K562 (cell line): ENCODE results near the gene ZDHHC1. TPM values are rescaled to one million over a fixed set of nuclear protein-coding genes. Genes with fewer than 3 reads are reported as not detected.

Source experiments
- CTCF ChIP-seq, 3 experiments: IDR thresholded peaks in 2 of 3; conservative IDR thresholded peaks in 1 of 3; 2 replicates each; pipeline ENCODE4 v1.5.1; 2011 to 2012; ENCODE audit warnings: low read length in 3 of 3, mild to moderate bottlenecking in 3 of 3, control low read depth in 2 of 3, improper control_type of control experiment in 1 of 3, inconsistent platforms in 1 of 3, low read depth in 1 of 3, mixed read lengths in 1 of 3, moderate library complexity in 1 of 3; ENCODE audit not compliant: insufficient read depth in 2 of 3
- ELF2 ChIP-seq: fragments of 250-450 bp; sonication (Bioruptor Pico); IDR thresholded peaks from 2 replicates; pipeline ENCODE4 v1.5.0; 2021; ENCODE audit warnings: mild to moderate bottlenecking
- GTF2F1 ChIP-seq: IDR thresholded peaks from 2 replicates; pipeline ENCODE4 v1.6.1; 2011; ENCODE audit warnings: low read depth, low read length, improper control_type of control experiment
- HBP1 ChIP-seq: fragments of 450-650 bp; formaldehyde crosslinking; IDR thresholded peaks from 2 replicates; pipeline ENCODE4 v1.4.0; 2022; ENCODE audit warnings: missing genetic modification characterization
- TEAD2 ChIP-seq: fragments of 450-650 bp; IDR thresholded peaks from 2 replicates; pipeline ENCODE4 v1.6.1; 2016; ENCODE audit warnings: missing genetic modification characterization, control low read depth, missing compliant biosample characterization
- ZNF609 ChIP-seq: sonication (generic); formaldehyde crosslinking; IDR thresholded peaks from 2 replicates; pipeline ENCODE4 v1.8.1; 2023; ENCODE audit warnings: missing genetic modification reagents, mild to moderate bottlenecking, borderline replicate concordance
- ZNF696 ChIP-seq: fragments of 250-450 bp; sonication (Bioruptor Pico); conservative IDR thresholded peaks from 2 replicates; pipeline ENCODE4 v1.4.0; 2020; ENCODE audit warnings: mild to moderate bottlenecking, moderate library complexity
- ZNF717 ChIP-seq: fragments of 250-450 bp; sonication (Bioruptor Pico); IDR thresholded peaks from 2 replicates; pipeline ENCODE4 v1.5.0; 2021
- ZNF780A ChIP-seq: fragments of 250-450 bp; sonication (Bioruptor Pico); IDR thresholded peaks from 2 replicates; pipeline ENCODE4 v1.5.0; 2021; ENCODE audit warnings: mild to moderate bottlenecking
- polyA plus RNA-seq, 8 experiments: library from polyadenylated mRNA; depleted of rRNA in 4 of 8; stranded (reverse) in 5 of 8; unstranded in 3 of 8; fragments of >200 nt; fragmentation: Nextera tagmentation in 2 of 8; fragmentation: Illumina TruSeq in 1 of 8; extraction: Ambion mirVana in 2 of 8; extraction: Trizol in 1 of 8; gene quantifications; 2 replicates each; pipeline versions ENCODE4 v1.2.1 to v1.2.3, GENCODE V29; 2011 to 2014; ENCODE audit warnings: inconsistent platforms in 1 of 8, missing spikeins in 1 of 8
- total RNA-seq, 7 experiments: library from RNA; depleted of rRNA in 6 of 7; stranded (reverse); fragments of >200 nt in 6 of 7; fragmentation: Illumina TruSeq in 2 of 7; extraction: Trizol in 2 of 7; gene quantifications; 2 replicates each; pipeline versions ENCODE4 v1.2.1 to v1.2.3, GENCODE V29; 2011 to 2021; ENCODE audit warnings: low replicate concordance in 1 of 7
- TF ChIP-seq, protein P1 (sequence below): IDR thresholded peaks from 3 replicates; pipeline ENCODE4 v1.6.1; 2011; ENCODE audit warnings: borderline replicate concordance, mild to moderate bottlenecking, moderate library complexity; ENCODE audit not compliant: insufficient read length; ENCODE audit errors: extremely low read depth
- TF ChIP-seq, protein P2 (sequence below): sonication (generic); formaldehyde crosslinking; IDR thresholded peaks from 2 replicates; pipeline ENCODE4 v1.8.1; 2022; ENCODE audit warnings: missing genetic modification reagents
- TF ChIP-seq, protein P3 (sequence below): fragments of 250-450 bp; sonication (Bioruptor Pico); IDR thresholded peaks from 2 replicates; pipeline ENCODE4 v1.5.0; 2021

ZDHHC1 gene
- total and polyA plus RNA-seq, 9 of the 15 experiments (the other 6 are each of a cell fraction or from before 2014, with no cell fraction given), result 0.06 to 0.77 (median 0.25) TPM; not detected in 4

DNA sequence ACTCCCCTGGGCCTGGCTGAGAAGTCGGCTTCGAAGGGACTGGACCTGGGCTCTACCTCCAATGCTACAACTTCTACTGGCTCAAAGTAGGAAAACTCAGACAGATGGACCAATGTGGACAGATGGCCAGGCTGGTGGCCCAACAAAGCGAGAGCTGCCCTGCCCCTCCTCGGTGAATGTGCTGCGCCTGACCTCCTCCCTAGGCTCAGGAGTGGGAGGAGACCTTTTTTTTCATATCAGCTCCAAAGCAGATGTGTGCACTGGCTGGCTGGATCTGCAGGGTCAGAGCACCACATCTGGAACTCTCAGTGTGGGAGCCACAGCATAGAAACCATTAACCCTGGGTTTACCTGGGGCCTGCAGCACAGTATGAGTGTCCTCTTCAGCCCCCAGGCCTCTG, 43.9 kb upstream of the ZDHHC1 start (continued):
- TF ChIP-seq CTCF (IDR thresholded peaks at IDR 0.05 in 2 of 3, conservative IDR thresholded peaks at IDR 0.05 in 1 of 3; ENCODE audit: insufficient read depth in 2 of 3, low read depth in 1 of 3, low read length in 3 of 3), result peak in 2 of 3 experiments; percentile 7 to 9; a peak in 1 of 6 replicates
- TF ChIP-seq ZNF696 (CRISPR knock-in tag), result no peak
- TF ChIP-seq GTF2F1, result no peak
- TF ChIP-seq ZNF780A (CRISPR knock-in tag), result no peak
- no peak for TF ChIP-seq HBP1
- TF ChIP-seq TEAD2 (tag), result no peak
- TF ChIP-seq, protein P1, sequence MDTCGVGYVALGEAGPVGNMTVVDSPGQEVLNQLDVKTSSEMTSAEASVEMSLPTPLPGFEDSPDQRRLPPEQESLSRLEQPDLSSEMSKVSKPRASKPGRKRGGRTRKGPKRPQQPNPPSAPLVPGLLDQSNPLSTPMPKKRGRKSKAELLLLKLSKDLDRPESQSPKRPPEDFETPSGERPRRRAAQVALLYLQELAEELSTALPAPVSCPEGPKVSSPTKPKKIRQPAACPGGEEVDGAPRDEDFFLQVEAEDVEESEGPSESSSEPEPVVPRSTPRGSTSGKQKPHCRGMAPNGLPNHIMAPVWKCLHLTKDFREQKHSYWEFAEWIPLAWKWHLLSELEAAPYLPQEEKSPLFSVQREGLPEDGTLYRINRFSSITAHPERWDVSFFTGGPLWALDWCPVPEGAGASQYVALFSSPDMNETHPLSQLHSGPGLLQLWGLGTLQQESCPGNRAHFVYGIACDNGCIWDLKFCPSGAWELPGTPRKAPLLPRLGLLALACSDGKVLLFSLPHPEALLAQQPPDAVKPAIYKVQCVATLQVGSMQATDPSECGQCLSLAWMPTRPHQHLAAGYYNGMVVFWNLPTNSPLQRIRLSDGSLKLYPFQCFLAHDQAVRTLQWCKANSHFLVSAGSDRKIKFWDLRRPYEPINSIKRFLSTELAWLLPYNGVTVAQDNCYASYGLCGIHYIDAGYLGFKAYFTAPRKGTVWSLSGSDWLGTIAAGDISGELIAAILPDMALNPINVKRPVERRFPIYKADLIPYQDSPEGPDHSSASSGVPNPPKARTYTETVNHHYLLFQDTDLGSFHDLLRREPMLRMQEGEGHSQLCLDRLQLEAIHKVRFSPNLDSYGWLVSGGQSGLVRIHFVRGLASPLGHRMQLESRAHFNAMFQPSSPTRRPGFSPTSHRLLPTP, result no peak
- no peak for TF ChIP-seq ZNF717 (CRISPR knock-in tag)
- TF ChIP-seq, protein P2, sequence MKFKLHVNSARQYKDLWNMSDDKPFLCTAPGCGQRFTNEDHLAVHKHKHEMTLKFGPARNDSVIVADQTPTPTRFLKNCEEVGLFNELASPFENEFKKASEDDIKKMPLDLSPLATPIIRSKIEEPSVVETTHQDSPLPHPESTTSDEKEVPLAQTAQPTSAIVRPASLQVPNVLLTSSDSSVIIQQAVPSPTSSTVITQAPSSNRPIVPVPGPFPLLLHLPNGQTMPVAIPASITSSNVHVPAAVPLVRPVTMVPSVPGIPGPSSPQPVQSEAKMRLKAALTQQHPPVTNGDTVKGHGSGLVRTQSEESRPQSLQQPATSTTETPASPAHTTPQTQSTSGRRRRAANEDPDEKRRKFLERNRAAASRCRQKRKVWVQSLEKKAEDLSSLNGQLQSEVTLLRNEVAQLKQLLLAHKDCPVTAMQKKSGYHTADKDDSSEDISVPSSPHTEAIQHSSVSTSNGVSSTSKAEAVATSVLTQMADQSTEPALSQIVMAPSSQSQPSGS (CRISPR knock-in tag), result no peak
- no peak for TF ChIP-seq ELF2
- no peak for TF ChIP-seq ZNF609 (CRISPR knock-in tag)
- TF ChIP-seq, protein P3, sequence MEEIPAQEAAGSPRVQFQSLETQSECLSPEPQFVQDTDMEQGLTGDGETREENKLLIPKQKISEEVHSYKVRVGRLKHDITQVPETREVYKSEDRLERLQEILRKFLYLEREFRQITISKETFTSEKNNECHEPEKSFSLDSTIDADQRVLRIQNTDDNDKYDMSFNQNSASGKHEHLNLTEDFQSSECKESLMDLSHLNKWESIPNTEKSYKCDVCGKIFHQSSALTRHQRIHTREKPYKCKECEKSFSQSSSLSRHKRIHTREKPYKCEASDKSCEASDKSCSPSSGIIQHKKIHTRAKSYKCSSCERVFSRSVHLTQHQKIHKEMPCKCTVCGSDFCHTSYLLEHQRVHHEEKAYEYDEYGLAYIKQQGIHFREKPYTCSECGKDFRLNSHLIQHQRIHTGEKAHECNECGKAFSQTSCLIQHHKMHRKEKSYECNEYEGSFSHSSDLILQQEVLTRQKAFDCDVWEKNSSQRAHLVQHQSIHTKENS (CRISPR knock-in tag), result no peak
